C4-2B (cell line): ENCODE measurements around the gene ASCC2.

ENCODE experiments used
- CTCF ChIP-seq: fragments of 450-650 bp; conservative IDR thresholded peaks from 2 replicates; pipeline ENCODE4 v1.5.1; 2017; ENCODE audit warnings: mild to moderate bottlenecking
- ZFX ChIP-seq: fragments of 450-650 bp; IDR thresholded peaks from 2 replicates; pipeline ENCODE4 v1.6.1; 2017

- TF ChIP-seq CTCF (no peak), ZFX (no peak)
These were observed 29.8 kb upstream of the ASCC2 start for GRCh38 chr22:29867851-29868250.
